ENCODE measurements around the gene ALDH1A1.

DNA sequence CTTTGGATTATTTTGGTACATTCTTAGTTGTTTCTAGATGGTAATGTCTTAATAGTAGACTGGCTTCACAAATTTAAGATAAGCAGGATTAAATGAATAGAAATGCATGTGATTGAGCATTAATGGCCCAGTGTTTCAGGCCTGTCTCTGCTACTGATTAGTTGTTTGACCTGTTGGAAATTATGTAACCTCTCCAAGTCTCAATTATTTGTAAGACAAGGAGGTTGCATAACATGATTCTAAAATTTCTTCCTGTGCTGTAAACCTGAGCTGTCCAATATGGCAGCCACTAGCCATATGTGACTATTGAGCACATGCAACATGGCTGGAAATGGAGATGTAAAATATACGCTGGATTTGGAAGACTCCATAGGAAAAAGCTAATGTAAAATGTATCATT, 97.5 kb downstream of the ALDH1A1 start:
- TF ChIP-seq POLR2AphosphoS5 (IDR thresholded peaks at IDR 0.05; ENCODE audit: borderline replicate concordance, low read depth, low read length) (no peak), EZH2 (IDR thresholded peaks at IDR 0.05) (no peak)

Data from SK-N-MC (cell line).